ENCODE measurements around the gene INAFM2.

- no peak for TF ChIP-seq POLR2A (IDR thresholded peaks at IDR 0.05)
- no peak for TF ChIP-seq CTCF (IDR thresholded peaks at IDR 0.05)
- TF ChIP-seq EP300 (IDR thresholded peaks at IDR 0.05): no peak
Measured at GRCh38 chr15:40334541-40334940, 11.0 kb downstream of the INAFM2 start.

Measured in tibial nerve (tissue), 4 donors.